Measurements from ENCODE around the gene SEMA6D.

Gene SEMA6D

GRCh38 chr15:47819158-47819557, 101.9 kb downstream of the SEMA6D start:
- Histone ChIP-seq H3K4me3 (ENCODE audit: insufficient read length, low read depth) (no peak overlapping the region), H3K36me3 (ENCODE audit: insufficient read depth, insufficient read length, low read length) (no peaks in the 10 kb centered on the region), H3K9ac (ENCODE audit: insufficient read length, low read depth) (no peak overlapping the region), H3K27me3 (ENCODE audit: insufficient read depth, insufficient read length) (no peaks in the 10 kb centered on the region), H3K4me1 (ENCODE audit: insufficient read depth, insufficient read length) (no peaks in the 10 kb centered on the region), H3K9me3 (ENCODE audit: insufficient read depth, low read length) (no peaks in the 10 kb centered on the region)
- DNase-seq (ENCODE audit: low read depth, low spot score) = no peak
- no peak for TF ChIP-seq ZNF274 (IDR thresholded peaks at IDR 0.05; ENCODE audit: low read depth, low read length)
- TF ChIP-seq SUZ12 (IDR thresholded peaks at IDR 0.05; ENCODE audit: extremely low read depth, insufficient read depth, insufficient read length) = no peak
- TF ChIP-seq YY1 (IDR thresholded peaks at IDR 0.05; ENCODE audit: insufficient read depth, insufficient read length) = no peak

GRCh38 chr15:47820057-47820746, 102.9 kb downstream of the SEMA6D start:
- Histone ChIP-seq H3K4me3 (ENCODE audit: insufficient read length, low read depth) (no peak overlapping the region), H3K9ac (ENCODE audit: insufficient read length, low read depth) (no peak overlapping the region), H3K9me3 (ENCODE audit: insufficient read depth, low read length) (no peaks in the 10 kb centered on the region), H3K36me3 (ENCODE audit: insufficient read depth, insufficient read length, low read length) (no peaks in the 10 kb centered on the region), H3K4me1 (ENCODE audit: insufficient read depth, insufficient read length) (no peaks in the 10 kb centered on the region), H3K27me3 (ENCODE audit: insufficient read depth, insufficient read length) (no peaks in the 10 kb centered on the region)
- TF ChIP-seq YY1 (IDR thresholded peaks at IDR 0.05; ENCODE audit: insufficient read depth, insufficient read length) (no peak), SUZ12 (IDR thresholded peaks at IDR 0.05; ENCODE audit: extremely low read depth, insufficient read depth, insufficient read length) (no peak), ZNF274 (IDR thresholded peaks at IDR 0.05; ENCODE audit: low read depth, low read length) (no peak)
- DNase-seq (ENCODE audit: low read depth, low spot score) = no peak

GRCh38 chr15:47820747-47821319, 103.5 kb downstream of the SEMA6D start:
- no peaks in the 10 kb centered on the region for H3K4me1 ChIP-seq (ENCODE audit: insufficient read depth, insufficient read length)
- no peaks in the 10 kb centered on the region for H3K27me3 ChIP-seq (ENCODE audit: insufficient read depth, insufficient read length)
- H3K36me3 ChIP-seq (ENCODE audit: insufficient read depth, insufficient read length, low read length) = no peaks in the 10 kb centered on the region
- DNase-seq (ENCODE audit: low read depth, low spot score) = no peak
- no peaks in the 10 kb centered on the region for H3K9me3 ChIP-seq (ENCODE audit: insufficient read depth, low read length)
- no peak overlapping the region for H3K9ac ChIP-seq (ENCODE audit: insufficient read length, low read depth)
- TF ChIP-seq SUZ12 (IDR thresholded peaks at IDR 0.05; ENCODE audit: extremely low read depth, insufficient read depth, insufficient read length) (no peak), YY1 (IDR thresholded peaks at IDR 0.05; ENCODE audit: insufficient read depth, insufficient read length) (no peak), ZNF274 (IDR thresholded peaks at IDR 0.05; ENCODE audit: low read depth, low read length) (no peak)
- no peak overlapping the region for H3K4me3 ChIP-seq (ENCODE audit: insufficient read length, low read depth)

- no peak for DNase-seq (ENCODE audit: low read depth, low spot score)
- Histone ChIP-seq H3K27me3 (ENCODE audit: insufficient read depth, insufficient read length) (no peaks in the 10 kb centered on the region), H3K9me3 (ENCODE audit: insufficient read depth, low read length) (no peaks in the 10 kb centered on the region), H3K4me1 (ENCODE audit: insufficient read depth, insufficient read length) (no peaks in the 10 kb centered on the region), H3K4me3 (ENCODE audit: insufficient read length, low read depth) (no peak overlapping the region), H3K36me3 (ENCODE audit: insufficient read depth, insufficient read length, low read length) (no peaks in the 10 kb centered on the region), H3K9ac (ENCODE audit: insufficient read length, low read depth) (no peak overlapping the region)
- TF ChIP-seq ZNF274 (IDR thresholded peaks at IDR 0.05; ENCODE audit: low read depth, low read length) = no peak
- TF ChIP-seq SUZ12 (IDR thresholded peaks at IDR 0.05; ENCODE audit: extremely low read depth, insufficient read depth, insufficient read length) = no peak
- no peak for TF ChIP-seq YY1 (IDR thresholded peaks at IDR 0.05; ENCODE audit: insufficient read depth, insufficient read length)
These were observed 104.7 kb downstream of the SEMA6D start for GRCh38 chr15:47822048-47822447.
